Cerebellar nuclear complex (tissue), 1 donor: ENCODE measurements around the gene PIK3CB.
"Not testable (repeated sequence)": the region's sequence is repeated elsewhere in the genome, so short reads cannot be mapped to it uniquely, and the experiment has no call there.

Experiments used
- DNase-seq, 2 experiments: peaks; one replicate each; lab custom pipeline; 2025; lab: John Stamatoyannopoulos, UW

The PIK3CB gene

DNA sequence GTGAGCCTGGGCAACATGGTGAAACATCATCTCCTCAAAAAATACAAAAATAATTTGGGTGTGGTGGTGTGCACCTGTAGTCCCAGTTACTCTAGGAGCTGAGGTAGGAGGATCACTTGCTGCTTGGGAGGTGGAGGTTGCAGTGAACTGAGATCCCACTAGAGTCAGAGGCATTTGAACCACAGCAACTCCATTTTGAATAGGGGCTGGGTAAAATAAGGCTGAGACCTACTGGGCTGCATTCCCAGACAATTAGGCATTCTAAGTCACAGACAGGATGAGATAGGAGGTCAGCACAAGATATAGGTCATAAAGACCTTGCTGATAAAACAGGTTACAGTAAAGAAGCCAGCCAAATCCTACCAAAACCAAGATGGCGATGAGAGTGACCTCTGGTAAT is 12.1 kb upstream of the PIK3CB start:
- not testable (repeated sequence) for DNase-seq

DNA sequence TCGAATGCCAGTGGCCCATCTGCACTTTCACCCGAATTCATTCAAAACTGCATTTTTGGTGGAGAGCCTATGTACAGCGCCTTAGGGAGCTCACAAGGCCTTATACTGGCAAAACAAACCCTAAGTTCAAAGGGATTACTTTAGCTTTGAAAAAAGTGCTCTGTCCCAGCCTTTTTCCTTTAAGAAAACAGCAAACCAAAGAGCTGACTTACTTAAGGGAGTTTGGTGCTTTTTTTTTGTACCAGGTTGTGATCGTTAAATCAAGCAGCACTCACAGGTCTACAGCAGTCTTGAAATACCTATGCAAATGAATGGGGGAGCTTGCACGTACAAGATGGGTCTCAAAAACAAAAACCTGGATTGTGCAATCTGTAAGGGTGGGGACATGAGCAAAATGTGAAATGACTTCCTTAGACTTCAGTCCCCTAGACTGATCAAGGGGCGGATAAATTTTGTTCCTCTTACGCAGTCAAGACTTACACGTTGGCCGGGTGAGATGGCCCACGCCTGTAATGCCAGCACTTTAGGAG is 11.6 kb upstream of the PIK3CB start:
- no peak for DNase-seq

DNA sequence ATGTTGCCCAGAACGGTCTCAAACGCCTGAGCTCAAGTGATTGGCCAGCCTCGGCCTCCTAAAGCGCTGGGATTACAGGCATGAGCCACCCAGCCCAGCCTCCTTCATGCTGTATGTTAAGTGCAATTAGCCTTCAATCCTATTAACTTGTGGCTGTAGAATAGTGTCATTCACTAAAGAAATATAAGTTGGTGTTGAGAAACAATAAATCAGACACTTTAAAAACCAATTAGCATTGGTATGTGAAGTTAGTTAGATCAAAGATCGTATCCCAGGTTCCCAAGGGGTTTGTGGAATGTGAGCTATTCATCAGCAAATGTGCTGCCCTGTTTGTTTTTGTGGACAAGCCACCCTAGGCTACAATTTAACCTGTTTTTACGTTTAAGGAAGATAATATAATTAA is 11.0 kb upstream of the PIK3CB start:
- DNase-seq, result no peak

DNA sequence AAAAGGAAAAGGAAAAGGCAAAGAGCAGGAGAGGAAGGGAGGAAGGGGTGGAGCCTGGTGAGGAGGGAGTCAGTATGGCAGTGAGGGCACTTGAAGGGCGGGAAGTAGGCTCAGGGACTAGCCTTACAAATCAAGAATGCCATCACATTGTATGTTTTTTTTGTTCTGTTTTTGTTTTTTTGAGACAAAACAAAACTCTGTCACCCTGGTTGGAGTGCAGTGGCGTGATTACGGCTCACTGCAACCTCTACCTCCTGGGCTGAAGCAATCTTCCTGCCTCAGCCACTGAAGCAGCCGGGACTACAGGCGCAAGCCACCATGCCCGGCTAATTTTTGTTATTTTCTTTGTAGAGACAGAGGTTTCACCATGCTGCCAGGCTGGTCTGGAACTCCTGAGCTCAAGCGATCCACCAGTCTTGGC is 10.5 kb upstream of the PIK3CB start:
- no peak for DNase-seq

DNA sequence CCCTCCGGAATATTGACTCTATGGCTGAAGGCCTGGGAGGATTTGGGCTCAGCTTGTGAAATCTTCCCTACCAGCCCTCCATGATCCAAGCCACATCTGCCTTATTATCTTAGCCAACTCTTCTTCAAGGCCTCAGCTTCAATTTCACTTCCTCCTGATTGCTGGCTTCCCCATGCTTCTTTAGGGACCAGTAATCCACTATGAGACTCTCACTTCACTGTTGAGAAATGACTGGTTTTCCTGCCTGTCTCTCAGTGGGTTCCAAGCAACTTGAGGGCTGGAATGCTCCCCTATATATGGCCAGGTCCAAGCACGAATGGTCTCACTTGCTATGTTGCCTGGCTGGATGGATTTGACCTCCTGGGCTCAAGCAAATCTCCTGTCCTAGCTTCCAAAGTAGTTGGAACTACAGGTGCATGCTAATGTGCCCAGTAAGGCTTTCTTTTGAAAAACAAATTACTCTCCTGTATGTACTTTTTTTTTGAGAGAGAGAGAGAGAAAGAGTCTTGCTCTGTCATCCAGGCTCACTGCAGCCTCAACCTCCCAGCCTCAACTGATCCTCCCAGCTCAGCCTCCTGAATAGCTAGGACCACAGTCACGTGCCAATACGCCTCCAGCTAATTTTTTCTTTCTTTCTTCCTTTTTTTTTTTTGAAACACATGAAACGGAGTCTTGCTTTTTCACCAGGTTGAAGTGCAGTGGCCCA is 7.9 kb upstream of the PIK3CB start:
- DNase-seq, result no peak

DNA sequence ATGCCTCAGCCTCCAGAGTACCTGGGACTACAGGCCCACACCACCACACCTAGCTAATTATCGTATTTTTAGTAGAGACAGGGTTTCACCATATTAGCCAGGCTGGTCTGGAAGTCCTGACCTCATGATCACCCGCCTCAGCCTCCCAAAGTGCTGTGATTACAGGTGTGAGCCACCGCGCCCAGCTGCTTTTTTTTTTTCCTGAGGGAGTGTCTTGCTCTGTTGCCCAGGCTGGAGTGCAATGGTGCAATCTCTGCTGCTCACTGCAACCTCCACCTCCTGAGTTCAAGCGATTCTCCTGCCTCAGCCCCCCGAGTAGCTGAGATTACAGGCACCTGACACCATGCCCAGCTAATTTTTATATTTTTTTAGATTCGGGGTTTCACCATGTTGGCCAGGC is 3.7 kb upstream of the PIK3CB start:
- DNase-seq, result not testable (repeated sequence)

DNA sequence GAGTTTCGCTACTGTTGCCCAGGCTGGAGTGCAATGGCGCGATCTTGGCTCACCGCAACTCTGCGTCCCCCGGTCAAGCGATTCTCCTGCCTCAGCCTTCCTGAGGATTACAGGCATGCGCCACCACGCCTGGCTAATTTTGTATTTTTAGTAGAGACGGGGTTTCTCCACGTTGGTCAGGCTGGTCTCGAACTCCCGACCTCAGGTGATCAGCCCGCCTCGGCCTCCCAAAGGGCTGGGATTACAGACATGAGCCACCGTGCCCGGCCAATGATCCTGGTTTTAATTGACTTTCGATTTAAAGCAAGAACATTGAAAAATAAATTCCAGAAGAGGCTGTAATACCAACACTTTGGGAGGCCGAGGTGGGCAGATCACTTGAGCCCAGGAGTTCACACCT is 1.1 kb upstream of the PIK3CB start:
- DNase-seq, result not testable (repeated sequence)

DNA sequence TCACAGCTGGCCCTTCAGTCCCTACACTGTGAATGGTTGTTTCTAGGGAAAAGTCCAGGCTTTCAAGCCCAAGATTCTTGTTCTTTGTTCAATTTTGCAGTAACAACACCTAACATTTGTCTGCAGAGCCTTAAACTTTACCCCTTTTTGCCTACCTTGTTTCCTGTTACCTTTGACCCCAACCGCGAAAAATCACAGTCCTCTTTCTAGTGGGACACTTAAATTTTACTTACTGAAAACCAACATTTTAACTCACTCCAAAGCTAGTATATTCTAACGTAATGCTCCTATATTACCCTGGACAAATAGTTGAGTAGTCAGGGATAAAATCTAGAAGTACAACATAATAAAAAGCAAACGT is 649 bp upstream of the PIK3CB start:
- peak in 1 of 2 experiments; percentile 54 for DNase-seq

DNA sequence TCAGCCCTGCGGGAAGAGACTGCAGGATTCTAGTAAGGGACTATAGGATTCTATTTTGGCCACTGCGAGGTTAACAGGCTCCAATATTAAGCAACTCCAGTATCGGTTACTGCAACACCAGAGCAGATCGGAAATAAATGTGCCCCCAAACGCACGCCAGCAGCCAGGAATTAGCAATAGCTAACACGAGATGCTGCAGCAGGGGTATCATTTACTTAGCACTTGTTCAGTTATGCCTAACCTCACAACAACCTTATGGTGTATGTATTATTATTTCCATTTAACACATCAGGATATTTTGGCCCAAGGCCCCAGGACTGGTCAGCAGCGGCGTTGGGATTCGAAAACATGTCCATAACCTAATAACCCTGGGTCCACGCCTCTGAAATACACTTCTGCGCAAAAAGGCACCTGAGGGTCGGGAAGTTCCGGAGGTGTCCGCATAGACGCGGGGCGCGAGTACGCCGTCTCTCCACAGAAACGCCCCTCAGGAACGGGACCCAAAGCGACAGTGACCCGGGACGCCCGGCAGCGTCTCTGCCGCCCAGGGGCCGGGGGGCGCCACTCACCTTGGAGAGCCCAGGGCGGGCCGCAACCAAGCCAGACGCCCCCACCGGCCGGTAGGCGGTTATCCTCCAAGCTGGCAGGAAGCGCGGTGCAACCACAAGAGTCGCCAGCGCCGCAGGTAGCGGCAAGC is 681 bp downstream of the PIK3CB start:
- DNase-seq, result no peak

DNA sequence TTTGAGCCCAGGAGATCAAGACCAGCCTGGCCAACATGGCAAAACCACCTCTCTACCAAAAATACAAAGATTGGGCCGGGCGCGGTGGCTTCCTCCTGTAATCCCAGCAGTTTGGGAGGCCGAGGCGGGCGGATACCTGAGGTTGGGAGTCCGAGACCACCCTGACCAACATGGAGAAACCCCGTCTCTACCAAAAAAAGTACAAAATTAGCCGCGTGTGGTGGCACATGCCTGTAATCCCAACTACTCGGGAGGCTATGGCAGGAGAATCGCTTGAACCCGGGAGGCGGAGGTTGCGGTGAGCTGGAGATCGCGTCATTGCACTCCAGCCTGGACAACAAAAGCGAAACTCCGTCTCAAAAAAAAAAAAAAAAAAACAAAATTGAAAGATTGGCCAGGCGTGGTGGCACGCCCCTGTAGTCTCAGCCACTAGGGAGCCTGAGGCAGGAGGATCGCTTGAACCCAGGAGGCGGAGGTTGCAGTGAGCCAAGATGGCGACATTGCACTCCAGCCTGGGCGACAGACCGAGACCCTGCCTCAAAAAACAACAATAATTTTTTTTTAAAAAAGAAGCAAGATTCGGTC is 2.2 kb downstream of the PIK3CB start:
- DNase-seq, result not testable (repeated sequence)

DNA sequence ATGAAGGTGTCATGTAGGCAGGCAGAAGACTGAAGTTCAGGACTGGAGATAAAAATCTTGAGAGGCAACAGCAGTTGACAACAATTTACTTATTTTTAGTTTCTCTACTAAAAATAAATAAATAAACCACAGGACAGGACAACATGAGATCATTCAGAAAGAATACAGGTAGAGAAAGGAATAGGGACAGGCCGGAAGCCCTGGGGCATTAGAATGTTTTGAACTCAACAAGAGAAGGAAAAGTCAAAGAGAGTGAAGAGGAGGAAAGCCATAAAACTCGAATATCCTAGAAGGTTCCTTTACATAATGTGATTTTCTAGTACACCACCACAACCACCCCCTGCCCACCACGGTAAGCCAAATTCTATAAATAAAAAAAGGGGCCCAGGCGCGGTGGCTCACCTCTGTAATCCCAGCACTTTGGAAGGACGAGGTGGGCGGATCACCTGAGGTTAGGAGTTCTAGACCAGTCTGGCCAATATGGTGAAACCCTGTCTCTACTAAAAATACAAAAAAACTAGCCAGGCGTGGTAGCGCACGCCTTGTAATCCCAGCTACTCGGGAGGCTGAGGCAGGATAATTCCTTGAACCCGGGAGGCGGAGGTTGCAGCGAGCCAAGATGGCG is 4.7 kb downstream of the PIK3CB start:
- DNase-seq, result no peak

DNA sequence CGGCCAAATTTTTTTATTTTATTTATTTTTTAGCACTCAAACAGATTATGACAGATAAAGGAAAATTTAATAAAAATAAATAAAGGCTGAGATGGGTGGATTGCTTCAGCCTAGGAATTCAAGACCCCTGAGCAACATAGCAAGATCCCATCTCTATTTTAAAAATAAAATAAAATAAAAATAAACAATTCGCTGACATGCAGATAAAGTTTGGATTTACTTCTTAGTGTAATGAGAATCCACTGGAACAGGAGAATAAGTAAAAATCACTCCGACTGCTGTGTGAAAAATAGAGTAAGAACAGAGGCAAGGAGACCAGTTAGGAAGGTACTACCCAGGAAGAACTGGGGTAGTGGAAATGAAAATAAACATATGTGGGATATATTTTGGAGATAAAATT is 5.6 kb downstream of the PIK3CB start:
- no peak for DNase-seq

DNA sequence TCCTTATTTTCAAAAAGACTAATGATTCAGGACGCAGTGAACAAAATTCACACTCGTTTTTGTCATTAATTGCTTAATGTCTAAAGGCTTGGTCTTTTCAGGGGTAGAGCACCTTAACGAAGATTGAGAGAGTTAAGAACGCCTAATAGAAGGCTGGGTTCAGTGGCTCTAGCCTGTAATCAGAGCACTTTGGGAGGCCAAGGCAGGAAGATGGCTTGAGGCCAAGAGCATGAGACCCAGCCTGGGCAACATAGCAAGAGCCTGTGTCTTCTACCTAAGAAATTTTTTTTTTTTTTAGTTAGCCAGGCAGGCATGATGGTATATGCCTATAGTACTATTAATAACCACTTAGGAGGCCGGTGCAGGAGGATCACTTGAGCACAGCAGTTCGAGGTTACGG is 7.5 kb downstream of the PIK3CB start:
- DNase-seq, result no peak

DNA sequence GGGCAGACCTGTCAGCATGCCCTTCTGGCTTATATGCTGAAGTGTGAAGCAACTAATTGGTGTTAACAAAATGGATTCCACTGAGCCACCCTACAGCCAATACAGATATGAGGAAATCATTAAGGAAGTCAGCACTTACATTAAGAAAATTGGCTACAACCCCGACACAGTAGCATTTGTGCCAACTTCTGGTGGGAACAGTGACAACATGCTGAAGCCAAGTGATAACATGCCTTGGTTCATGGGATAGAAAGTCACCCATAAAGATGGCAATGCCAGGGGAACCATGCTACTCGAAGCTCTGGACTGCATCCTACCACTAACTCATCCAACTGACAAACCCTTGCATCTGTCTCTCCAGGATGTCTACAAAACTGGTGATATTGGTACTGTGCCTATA is 9.4 kb downstream of the PIK3CB start:
- DNase-seq, result no peak

DNA sequence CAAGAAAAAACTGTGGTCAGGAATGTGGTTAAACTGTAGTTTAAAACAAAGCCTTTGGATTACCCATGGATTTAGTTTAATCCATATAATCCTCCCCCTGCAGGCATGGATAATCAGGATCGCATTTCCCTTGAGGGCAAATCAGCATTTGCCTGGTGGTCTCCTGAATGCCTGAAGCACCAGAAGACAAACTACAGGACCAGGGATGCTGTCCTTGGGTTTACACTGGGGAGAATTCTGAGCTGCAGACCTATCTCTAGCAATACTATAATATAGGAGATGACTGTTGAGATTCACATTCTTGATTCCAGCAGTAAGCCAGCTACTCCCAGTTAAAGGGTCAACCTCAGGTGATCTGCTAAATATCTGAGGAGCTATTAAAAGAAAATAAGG is 10.6 kb downstream of the PIK3CB start:
- DNase-seq, result no peak

DNA sequence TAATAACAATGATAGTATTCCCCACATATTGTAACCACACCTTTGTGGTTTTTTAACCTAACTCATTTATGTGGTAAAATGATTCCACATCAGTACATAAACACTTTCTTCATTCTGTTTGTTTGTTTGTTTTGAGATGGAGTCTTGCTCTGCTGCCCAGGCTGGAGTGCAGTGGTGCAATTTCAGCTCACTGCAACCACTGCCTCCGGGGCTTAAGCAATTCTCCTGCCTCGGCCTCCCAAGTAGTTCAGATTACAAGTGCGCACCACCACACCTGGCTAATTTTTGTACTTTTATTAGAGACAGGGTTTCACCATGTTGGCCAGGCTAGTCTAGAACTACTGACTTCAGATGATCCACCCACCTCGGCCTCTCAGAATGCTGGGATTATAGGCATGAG is 14.3 kb downstream of the PIK3CB start:
- DNase-seq, result not testable (repeated sequence)

DNA sequence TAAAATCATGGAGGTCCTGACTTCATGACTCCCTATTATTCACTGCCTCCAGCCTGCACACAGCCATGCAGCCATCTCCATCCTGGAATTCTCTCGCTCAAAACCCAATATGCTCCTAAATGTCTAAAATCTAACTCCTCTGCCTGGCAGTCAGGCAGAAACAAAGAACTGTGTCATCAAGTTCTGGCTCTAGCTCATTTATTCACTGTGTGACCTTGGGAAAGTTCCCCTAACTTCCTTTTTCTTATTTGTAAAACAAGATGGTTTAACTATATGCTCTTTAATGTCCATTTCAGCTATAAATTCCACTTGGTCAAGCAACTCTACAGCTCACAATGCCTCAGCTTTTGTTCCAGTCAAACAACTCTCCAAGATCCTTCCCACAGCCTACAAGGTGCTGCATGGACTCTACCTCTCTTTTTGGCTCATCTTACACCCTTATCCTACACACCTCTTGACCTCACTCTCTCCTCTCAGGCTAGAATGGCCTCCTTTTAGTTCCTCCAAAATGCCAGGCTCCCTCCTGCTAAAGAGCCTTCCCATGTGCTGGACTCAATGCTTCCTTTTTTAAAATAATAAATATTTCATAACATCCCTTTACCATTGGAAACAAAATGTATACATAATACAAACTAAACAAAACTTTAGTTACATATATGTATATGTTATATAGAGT is 16.4 kb downstream of the PIK3CB start:
- DNase-seq, result no peak

DNA sequence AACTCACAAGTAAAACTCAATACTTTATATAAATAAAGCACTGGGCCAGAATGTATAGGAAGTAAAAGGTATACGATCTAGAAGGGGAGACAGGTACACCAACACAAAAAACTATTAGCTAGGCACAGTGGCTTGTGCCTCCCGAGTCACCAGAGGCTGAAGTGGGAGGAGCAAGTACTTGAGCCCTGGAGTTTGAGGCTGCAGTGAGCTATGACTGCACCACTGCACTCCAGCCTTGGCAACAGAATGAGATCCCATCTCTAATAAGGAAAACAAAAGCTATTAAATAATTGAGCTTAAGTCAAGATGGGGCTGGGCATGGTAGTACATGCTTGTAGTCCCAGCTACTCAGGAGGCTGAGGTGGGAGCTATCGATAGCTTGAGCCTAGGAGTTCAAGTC is 17.0 kb downstream of the PIK3CB start:
- no peak for DNase-seq

DNA sequence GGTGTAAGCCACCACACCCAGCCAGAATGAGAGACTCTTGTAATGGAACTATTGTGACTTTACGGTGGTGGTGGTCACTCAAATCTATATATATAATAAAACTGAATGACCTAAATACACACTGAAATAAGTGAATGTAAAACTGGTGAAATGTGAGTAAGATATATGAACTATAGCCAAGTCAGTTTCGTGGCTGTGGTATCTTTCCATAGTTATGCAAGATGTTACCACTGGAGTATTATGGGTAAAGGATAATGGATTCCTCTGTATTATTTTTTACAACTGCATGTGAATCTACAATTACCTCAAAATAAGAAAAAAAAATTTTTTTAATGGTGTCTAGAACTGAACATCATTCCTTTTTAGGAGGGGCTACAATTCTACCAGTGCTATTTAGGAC is 21.9 kb downstream of the PIK3CB start:
- no peak for DNase-seq

DNA sequence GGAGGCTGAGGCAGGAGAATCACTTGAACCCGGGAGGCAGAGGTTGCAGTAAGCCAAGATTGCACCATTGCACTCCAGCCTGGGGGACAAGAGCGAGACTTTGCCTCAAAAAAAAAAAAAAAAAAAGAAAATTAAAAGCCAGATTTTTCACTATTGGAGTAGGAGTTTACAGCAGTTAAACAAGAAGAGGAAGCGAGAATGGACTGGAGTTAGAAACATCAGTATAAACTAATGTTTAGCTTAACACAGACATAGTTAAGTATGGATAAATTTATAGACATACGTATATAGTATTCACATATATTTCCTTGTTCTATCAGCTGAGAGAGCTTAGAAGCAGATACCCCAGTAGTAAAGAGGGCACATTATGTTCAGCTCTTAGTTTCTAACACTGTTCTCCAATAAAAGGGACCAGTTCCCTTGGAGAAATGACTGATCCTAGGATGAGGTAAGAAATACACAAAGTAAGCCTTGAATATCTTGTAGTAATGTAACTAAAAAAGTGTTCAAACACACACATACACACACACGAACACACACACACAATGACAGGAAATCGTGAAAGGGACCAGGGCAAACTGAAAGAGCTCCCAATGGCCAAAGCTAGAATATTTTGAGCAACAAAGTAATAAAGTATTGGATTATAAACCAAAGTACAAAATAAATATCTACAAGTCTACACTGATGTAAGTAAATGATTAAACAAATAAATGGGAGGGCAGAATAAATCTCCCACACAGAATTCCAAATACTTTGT is 25.1 kb downstream of the PIK3CB start:
- no peak for DNase-seq

DNA sequence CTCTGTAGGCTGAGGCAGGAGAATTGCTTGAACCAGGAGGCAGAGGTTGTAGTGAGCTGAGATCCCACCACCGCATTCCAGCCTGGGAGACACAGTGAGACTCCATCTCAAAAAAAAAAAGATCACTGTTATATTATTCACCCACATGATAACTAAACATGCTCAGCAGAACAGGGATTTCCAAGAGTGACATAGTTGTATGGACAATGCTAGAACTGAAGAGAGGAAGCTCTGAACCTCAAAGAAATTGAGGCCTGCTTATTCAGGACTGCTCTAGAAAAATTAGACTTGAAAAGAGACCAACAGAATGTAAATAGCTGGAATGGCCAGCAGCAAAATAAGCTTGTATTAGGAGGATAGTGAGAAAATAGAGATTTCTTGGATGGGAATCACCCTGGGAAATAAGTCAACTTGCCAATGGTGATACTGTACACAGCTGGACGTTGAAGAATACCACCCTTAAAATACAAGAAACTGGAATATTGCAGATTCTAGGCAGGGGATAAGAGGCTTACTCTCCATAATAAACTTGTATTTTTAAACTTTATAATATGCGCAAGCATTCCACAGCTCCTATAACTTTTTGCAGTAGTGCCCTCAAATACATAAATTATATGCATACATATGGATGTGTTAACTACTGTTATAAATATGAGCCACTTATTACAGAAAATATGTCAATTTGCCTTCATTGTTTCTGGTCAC is 28.2 kb downstream of the PIK3CB start:
- DNase-seq, result no peak
